ENCODE measurements around the gene EYS. TPM values are rescaled to one million over a fixed set of nuclear protein-coding genes. Genes with fewer than 3 reads are reported as not detected.
A peak's percentile ranks its signal among the peaks of the same experiment; 100 is the strongest.

EYS gene
- total and polyA plus RNA-seq, 2 donors from 2014 or later = not detected

DNA sequence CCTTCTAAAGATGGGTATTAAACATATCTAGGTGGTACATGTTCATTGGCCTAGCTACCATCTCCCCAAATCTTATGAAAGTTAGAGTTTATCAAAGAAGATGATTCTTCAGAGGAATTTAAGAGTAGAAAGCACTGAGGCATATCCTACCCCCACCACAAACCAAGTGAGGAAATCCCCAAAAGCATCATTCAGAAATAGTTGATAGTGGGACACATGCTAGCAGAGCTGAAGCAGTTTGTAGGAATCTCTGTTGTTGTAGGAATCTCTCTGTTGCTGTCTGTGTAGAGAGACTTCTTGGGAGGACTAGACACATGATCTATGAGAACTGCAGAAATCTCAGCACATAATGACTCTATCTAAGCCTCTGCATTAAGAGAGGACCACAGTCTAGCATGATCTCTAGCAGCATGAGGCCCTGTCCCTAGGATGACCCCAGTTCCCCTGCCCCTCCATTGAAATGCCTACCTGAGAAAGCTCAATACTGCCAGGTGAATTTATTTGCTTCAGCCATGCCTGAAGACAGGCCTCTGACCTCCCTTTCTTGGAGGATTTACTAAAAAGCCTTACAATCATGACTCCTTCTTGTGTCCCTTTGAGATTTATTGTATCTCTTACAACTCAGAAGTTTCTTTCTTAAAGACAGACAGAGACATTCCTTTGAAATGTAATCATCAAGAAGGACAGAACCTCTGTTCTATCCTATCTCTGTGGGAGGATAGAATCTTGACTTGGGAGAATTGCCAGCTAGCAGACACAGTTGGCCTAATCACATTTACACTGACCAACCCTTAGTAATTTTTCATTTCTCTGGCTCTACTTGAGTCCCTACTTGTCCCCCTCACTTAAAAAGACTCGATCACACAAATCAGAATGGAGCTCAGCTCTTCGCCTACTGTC, 1489.1 kb downstream of the EYS start:
- TF ChIP-seq CTCF (IDR thresholded peaks at IDR 0.05; ENCODE audit: borderline replicate concordance, extremely low read depth, insufficient read depth) = no peak
- intact Hi-C loops (cut with DNase I) = no loop called here
- FAIRE-seq = no peak

DNA sequence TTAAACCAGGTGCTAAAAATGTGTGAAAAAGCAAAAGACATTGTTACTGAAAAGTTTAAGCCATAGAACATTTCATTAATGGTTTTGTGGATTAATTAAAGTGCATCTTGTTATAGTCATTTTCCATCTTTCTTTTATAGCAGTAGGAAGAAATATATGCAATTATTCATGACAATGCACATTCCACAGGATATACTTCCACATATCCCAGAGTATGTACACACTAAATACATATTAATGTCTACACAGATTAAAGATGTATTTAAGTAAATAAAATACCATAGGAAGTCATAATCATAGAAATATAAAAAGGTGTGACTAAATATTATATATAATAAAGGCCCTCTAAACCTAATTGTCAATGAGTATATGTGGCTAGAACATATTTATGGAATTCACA, 1492.7 kb downstream of the EYS start:
- Histone ChIP-seq H3K36me3 (ENCODE audit: control insufficient read depth in 2 of 3, insufficient read depth in 3 of 3, low read length in 3 of 3) (no peaks in the 10 kb centered on the region), H3K4me1 (ENCODE audit: control insufficient read depth in 2 of 3, insufficient read depth in 2 of 3, low read depth in 1 of 3, low read length in 3 of 3) (no peaks in the 10 kb centered on the region), H3K27me3 (ENCODE audit: control insufficient read depth, insufficient read depth, low read length) (no peaks in the 10 kb centered on the region), H3K27ac (ENCODE audit: low read depth in 2 of 2, low read length in 2 of 2) (no peak overlapping the region), H3K9ac (ENCODE audit: low read length in 3 of 3) (no peak overlapping the region), H3K4me3 (ENCODE audit: low read length in 3 of 3) (no peak overlapping the region), H3K9me3 (ENCODE audit: control insufficient read depth in 2 of 3, insufficient read depth in 1 of 3, low read length in 3 of 3) (no peaks in the 10 kb centered on the region)
- TF ChIP-seq CTCF (IDR thresholded peaks at IDR 0.05; ENCODE audit: borderline replicate concordance, extremely low read depth, insufficient read depth) = no peak
- FAIRE-seq = no peak
- intact Hi-C loops (cut with DNase I) = no loop called here
- no peak for DNase-seq

More for the DNA sequence above, 1489.1 kb downstream of the EYS start:
- Histone ChIP-seq H3K4me3 (ENCODE audit: low read length in 3 of 3) (no peak overlapping the region), H3K4me1 (ENCODE audit: control insufficient read depth in 2 of 3, insufficient read depth in 2 of 3, low read depth in 1 of 3, low read length in 3 of 3) (no peaks in the 10 kb centered on the region), H3K27ac (ENCODE audit: low read depth in 2 of 2, low read length in 2 of 2) (no peak overlapping the region), H3K27me3 (ENCODE audit: control insufficient read depth, insufficient read depth, low read length) (no peaks in the 10 kb centered on the region), H3K9ac (ENCODE audit: low read length in 3 of 3) (no peak overlapping the region), H3K9me3 (ENCODE audit: control insufficient read depth in 2 of 3, insufficient read depth in 1 of 3, low read length in 3 of 3) (no peaks in the 10 kb centered on the region), H3K36me3 (ENCODE audit: control insufficient read depth in 2 of 3, insufficient read depth in 3 of 3, low read length in 3 of 3) (no peaks in the 10 kb centered on the region)
- peak in 2 of 5 donors; percentile 1 to 3 for DNase-seq

DNA sequence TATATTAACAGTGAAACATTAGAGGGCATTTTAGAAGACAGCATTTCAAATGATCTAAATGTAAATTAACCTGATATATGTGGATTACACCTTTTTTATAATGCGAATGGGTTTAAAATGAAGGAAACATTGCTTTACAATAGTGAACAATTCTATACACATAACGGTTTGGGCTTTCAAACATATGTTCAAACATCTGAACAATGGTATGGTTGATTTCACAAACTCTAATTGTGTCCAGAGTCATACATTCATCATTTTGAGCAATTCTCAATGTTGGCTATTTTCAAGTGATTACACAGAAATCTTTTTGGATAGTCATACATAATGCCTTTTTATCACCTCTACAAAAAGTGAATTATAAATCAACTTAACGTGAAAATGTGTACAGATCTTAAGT, 1493.3 kb downstream of the EYS start:
- Histone ChIP-seq H3K9me3 (ENCODE audit: control insufficient read depth in 2 of 3, insufficient read depth in 1 of 3, low read length in 3 of 3) (no peaks in the 10 kb centered on the region), H3K9ac (ENCODE audit: low read length in 3 of 3) (no peak overlapping the region), H3K4me1 (ENCODE audit: control insufficient read depth in 2 of 3, insufficient read depth in 2 of 3, low read depth in 1 of 3, low read length in 3 of 3) (no peaks in the 10 kb centered on the region), H3K4me3 (ENCODE audit: low read length in 3 of 3) (no peak overlapping the region), H3K27me3 (ENCODE audit: control insufficient read depth, insufficient read depth, low read length) (no peaks in the 10 kb centered on the region), H3K36me3 (ENCODE audit: control insufficient read depth in 2 of 3, insufficient read depth in 3 of 3, low read length in 3 of 3) (no peaks in the 10 kb centered on the region), H3K27ac (ENCODE audit: low read depth in 2 of 2, low read length in 2 of 2) (no peak overlapping the region)
- TF ChIP-seq CTCF (IDR thresholded peaks at IDR 0.05; ENCODE audit: borderline replicate concordance, extremely low read depth, insufficient read depth) = no peak
- intact Hi-C loops (cut with DNase I) = no loop called here
- DNase-seq (no peak), FAIRE-seq (no peak)

Data from kidney (tissue), 14 donors.